ENCODE results near the gene TBX15.

The TBX15 gene

GRCh38 chr1:118961156-118961555, 27.0 kb downstream of the TBX15 start:
- Histone ChIP-seq H3K79me2 (ENCODE audit: insufficient read depth, low read depth) (no peaks in the 10 kb centered on the region), H3K4me2 (no peak overlapping the region), H2AFZ (ENCODE audit: low read depth) (no peak overlapping the region), H3K4me3 (IDR thresholded peaks at IDR 0.05; ENCODE audit: insufficient read depth, low read depth, low read length) (no peak overlapping the region), H4K20me1 (ENCODE audit: insufficient read depth) (no peaks in the 10 kb centered on the region), H3K4me1 (ENCODE audit: low read depth, poor library complexity, severe bottlenecking) (peaks cover 33% of the 10 kb centered on the region), H3K9ac (no peak overlapping the region), H3K27me3 (ENCODE audit: insufficient read depth, low read depth) (no peaks in the 10 kb centered on the region), H3K36me3 (ENCODE audit: insufficient read depth) (no peaks in the 10 kb centered on the region), H3K27ac (no peak overlapping the region)
- TF ChIP-seq CTCF (conservative IDR thresholded peaks at IDR 0.05; ENCODE audit: low read depth, low read length), result no peak

- Histone ChIP-seq H2AFZ (ENCODE audit: low read depth) (no peak overlapping the region), H3K4me3 (IDR thresholded peaks at IDR 0.05; ENCODE audit: insufficient read depth, low read depth, low read length) (no peak overlapping the region), H3K79me2 (ENCODE audit: insufficient read depth, low read depth) (no peaks in the 10 kb centered on the region)
These were observed 27.5 kb downstream of the TBX15 start for GRCh38 chr1:118960567-118961136.

GRCh38 chr1:118960026-118960561, 28.0 kb downstream of the TBX15 start:
- H3K27ac ChIP-seq, result no peak overlapping the region
- no peaks in the 10 kb centered on the region for H4K20me1 ChIP-seq (ENCODE audit: insufficient read depth)
- no peak overlapping the region for H3K4me2 ChIP-seq
- no peaks in the 10 kb centered on the region for H3K79me2 ChIP-seq (ENCODE audit: insufficient read depth, low read depth)
- H3K36me3 ChIP-seq (ENCODE audit: insufficient read depth), result no peaks in the 10 kb centered on the region
- H3K9ac ChIP-seq, result no peak overlapping the region
- H3K27me3 ChIP-seq (ENCODE audit: insufficient read depth, low read depth), result no peaks in the 10 kb centered on the region
- H3K4me3 ChIP-seq (IDR thresholded peaks at IDR 0.05; ENCODE audit: insufficient read depth, low read depth, low read length), result no peak overlapping the region
- peaks cover 22% of the 10 kb centered on the region for H3K4me1 ChIP-seq (ENCODE audit: low read depth, poor library complexity, severe bottlenecking)
- no peak overlapping the region for H2AFZ ChIP-seq (ENCODE audit: low read depth)
- no peak for TF ChIP-seq CTCF (conservative IDR thresholded peaks at IDR 0.05; ENCODE audit: low read depth, low read length)

More at GRCh38 chr1:118960567-118961136, 27.5 kb downstream of the TBX15 start:
- Histone ChIP-seq H3K4me2 (no peak overlapping the region), H3K27me3 (ENCODE audit: insufficient read depth, low read depth) (no peaks in the 10 kb centered on the region), H3K9ac (no peak overlapping the region), H3K36me3 (ENCODE audit: insufficient read depth) (no peaks in the 10 kb centered on the region), H4K20me1 (ENCODE audit: insufficient read depth) (no peaks in the 10 kb centered on the region), H3K27ac (no peak overlapping the region), H3K4me1 (ENCODE audit: low read depth, poor library complexity, severe bottlenecking) (peaks cover 28% of the 10 kb centered on the region)
- no peak for TF ChIP-seq CTCF (conservative IDR thresholded peaks at IDR 0.05; ENCODE audit: low read depth, low read length)

- Histone ChIP-seq H3K27ac (no peak overlapping the region), H3K4me2 (no peak overlapping the region)
These were observed 29.1 kb downstream of the TBX15 start for GRCh38 chr1:118958937-118959631.

More at GRCh38 chr1:118958937-118959631, 29.1 kb downstream of the TBX15 start:
- TF ChIP-seq CTCF (conservative IDR thresholded peaks at IDR 0.05; ENCODE audit: low read depth, low read length), result no peak
- Histone ChIP-seq H2AFZ (ENCODE audit: low read depth) (no peak overlapping the region), H3K27me3 (ENCODE audit: insufficient read depth, low read depth) (no peaks in the 10 kb centered on the region), H4K20me1 (ENCODE audit: insufficient read depth) (no peaks in the 10 kb centered on the region), H3K4me1 (ENCODE audit: low read depth, poor library complexity, severe bottlenecking) (peaks cover 15% of the 10 kb centered on the region), H3K36me3 (ENCODE audit: insufficient read depth) (no peaks in the 10 kb centered on the region), H3K79me2 (ENCODE audit: insufficient read depth, low read depth) (no peaks in the 10 kb centered on the region), H3K9ac (no peak overlapping the region), H3K4me3 (IDR thresholded peaks at IDR 0.05; ENCODE audit: insufficient read depth, low read depth, low read length) (no peak overlapping the region)

Measured in KMS-11 (cell line).